DOHH2 (cell line): ENCODE results near the gene PCDH9.

Source experiments
- H3F3A ChIP-seq: fragments of 200-600 bp; sonication (generic), shearing (Covaris generic); 2 replicates; pipeline ENCODE4 v1.6.0; 2016; ENCODE audit warnings: antibody characterized with exemption, mild to moderate bottlenecking; ENCODE audit not compliant: control insufficient read depth, insufficient read depth
- H3K27ac ChIP-seq: fragments of 200-600 bp; sonication (generic); 2 replicates; pipeline ENCODE4 v1.5.1; 2014; ENCODE audit warnings: low read depth, mild to moderate bottlenecking, low read length, moderate library complexity
- H3K27me3 ChIP-seq: fragments of 200-600 bp; sonication (generic); 2 replicates; pipeline ENCODE4 v1.6.1; 2014; ENCODE audit warnings: mild to moderate bottlenecking, low read length, mixed read lengths; ENCODE audit not compliant: control insufficient read depth
- H3K36me3 ChIP-seq: fragments of 200-600 bp; sonication (generic); 2 replicates; pipeline ENCODE4 v1.6.1; 2014; ENCODE audit warnings: mild to moderate bottlenecking, low read length, moderate library complexity, mixed read lengths; ENCODE audit not compliant: control insufficient read depth
- H3K4me1 ChIP-seq: fragments of 200-600 bp; sonication (generic); 2 replicates; pipeline ENCODE4 v1.6.1; 2014; ENCODE audit warnings: mild to moderate bottlenecking, low read length, mixed read lengths; ENCODE audit not compliant: control insufficient read depth
- H3K4me2 ChIP-seq: fragments of 200-600 bp; sonication (generic); 2 replicates; pipeline ENCODE4 v1.6.0; 2014; ENCODE audit warnings: mild to moderate bottlenecking, low read length, moderate library complexity
- H3K4me3 ChIP-seq: fragments of 200-600 bp; sonication (generic); 2 replicates; pipeline ENCODE4 v1.5.1; 2014; ENCODE audit warnings: mild to moderate bottlenecking, low read length, mixed read lengths
- H3K79me2 ChIP-seq: fragments of 200-600 bp; sonication (generic); 2 replicates; pipeline ENCODE4 v1.6.1; 2014; ENCODE audit warnings: mild to moderate bottlenecking, low read length, mixed read lengths; ENCODE audit not compliant: control insufficient read depth
- H3K9me2 ChIP-seq: fragments of 200-600 bp; sonication (generic); replicated peaks from 2 replicates; pipeline ENCODE4 v1.6.1; 2014; ENCODE audit warnings: mild to moderate bottlenecking, low read length, mixed read lengths; ENCODE audit not compliant: control insufficient read depth
- H3K9me3 ChIP-seq: fragments of 200-600 bp; sonication (generic); 2 replicates; pipeline ENCODE4 v1.6.1; 2014; ENCODE audit warnings: antibody characterized with exemption, low read length, mixed read lengths; ENCODE audit not compliant: control insufficient read depth, insufficient read depth
- H4K20me1 ChIP-seq: fragments of 200-600 bp; sonication (generic); 2 replicates; pipeline ENCODE4 v1.6.0; 2014; ENCODE audit warnings: low read depth, mild to moderate bottlenecking, antibody characterized with exemption, low read length, moderate library complexity; ENCODE audit not compliant: control insufficient read depth, insufficient read depth
- CTCF ChIP-seq: fragments of 200-600 bp; sonication (generic); IDR thresholded peaks from one replicate; pipeline ENCODE4 v1.5.1; 2014; ENCODE audit warnings: antibody characterized with exemption, mild to moderate bottlenecking, low read depth, low read length; ENCODE audit not compliant: poor library complexity, severe bottlenecking
- EZH2phosphoT487 ChIP-seq: fragments of 200-600 bp; sonication (generic); IDR thresholded peaks from 2 replicates; pipeline ENCODE4 v1.6.1; 2017; ENCODE audit warnings: borderline replicate concordance, mild to moderate bottlenecking, antibody characterized with exemption, low read length, moderate library complexity, mixed read lengths

Gene PCDH9

DNA sequence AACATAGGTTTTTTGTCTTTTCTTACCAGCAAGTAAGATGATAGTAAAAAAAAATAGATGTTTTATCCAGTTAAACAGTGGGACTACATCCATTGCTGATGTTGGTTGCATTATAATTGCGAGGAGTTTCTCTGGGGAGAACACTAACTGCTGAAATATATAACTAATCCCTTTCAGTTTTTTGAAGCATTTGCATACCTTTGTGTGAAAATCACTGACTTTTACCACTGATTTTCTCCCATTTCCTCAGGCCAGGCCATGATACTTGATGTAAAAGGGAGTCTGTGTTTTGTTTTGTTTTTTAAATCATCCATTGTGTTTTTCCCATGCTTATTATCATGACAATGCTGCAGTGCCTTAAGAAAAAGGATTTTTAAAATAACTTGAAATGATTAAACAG is 699.5 kb downstream of the PCDH9 start:
- H3K79me2 ChIP-seq: no peaks in the 10 kb centered on the region
- no peaks in the 10 kb centered on the region for H3K27me3 ChIP-seq
- no peak overlapping the region for H3K4me3 ChIP-seq
- no peaks in the 10 kb centered on the region for H3K4me1 ChIP-seq
- H3K27ac ChIP-seq: no peak overlapping the region
- H3K9me3 ChIP-seq: no peaks in the 10 kb centered on the region
- H3F3A ChIP-seq: no peaks in the 10 kb centered on the region
- H4K20me1 ChIP-seq: no peaks in the 10 kb centered on the region
- H3K36me3 ChIP-seq: no peaks in the 10 kb centered on the region
- TF ChIP-seq EZH2phosphoT487 (no peak), CTCF (no peak)
- H3K4me2 ChIP-seq: no peak overlapping the region
- H3K9me2 ChIP-seq: no peaks in the 10 kb centered on the region

- Histone ChIP-seq H3K9me3 (no peaks in the 10 kb centered on the region), H3K4me1 (no peaks in the 10 kb centered on the region), H4K20me1 (no peaks in the 10 kb centered on the region), H3K27ac (no peak overlapping the region), H3K79me2 (no peaks in the 10 kb centered on the region), H3F3A (no peaks in the 10 kb centered on the region), H3K4me3 (no peak overlapping the region), H3K27me3 (no peaks in the 10 kb centered on the region), H3K36me3 (no peaks in the 10 kb centered on the region), H3K4me2 (no peak overlapping the region), H3K9me2 (no peaks in the 10 kb centered on the region)
- TF ChIP-seq EZH2phosphoT487: no peak
- no peak for TF ChIP-seq CTCF
Observed at GRCh38 chr13:66530158-66530557, 700.0 kb downstream of the PCDH9 start.

- Histone ChIP-seq H3K9me3 (no peaks in the 10 kb centered on the region), H3K27ac (no peak overlapping the region), H4K20me1 (no peaks in the 10 kb centered on the region), H3K4me3 (no peak overlapping the region), H3K4me2 (no peak overlapping the region), H3F3A (no peaks in the 10 kb centered on the region), H3K4me1 (no peaks in the 10 kb centered on the region), H3K79me2 (no peaks in the 10 kb centered on the region), H3K36me3 (no peaks in the 10 kb centered on the region), H3K27me3 (no peaks in the 10 kb centered on the region), H3K9me2 (no peaks in the 10 kb centered on the region)
- no peak for TF ChIP-seq EZH2phosphoT487
- no peak for TF ChIP-seq CTCF
Observed at GRCh38 chr13:66528944-66529576, 701.1 kb downstream of the PCDH9 start.
